HEK293 (cell line): ENCODE measurements around the gene PCNX3.

Experiments used
- CTCF ChIA-PET: fragments of 350-600 bp; formaldehyde crosslinking; extraction: SDS; loops from one replicate; lab custom pipeline; 2021; ENCODE audit warnings: antibody characterized with exemption; lab: Yijun Ruan, JAX
- POLR2A ChIA-PET: fragments of 300-600 bp; formaldehyde crosslinking; extraction: SDS; loops from one replicate; lab custom pipeline; 2020; ENCODE audit warnings: antibody characterized with exemption, inconsistent platforms; lab: Yijun Ruan, JAX
- H3K27ac ChIP-seq: fragments of 200-500 bp; sonication (Bioruptor generic); 2 replicates; pipeline ENCODE4 v1.5.1; 2014; ENCODE audit warnings: low read depth, low read length, control low read depth, inconsistent platforms; ENCODE audit errors: extremely low read depth
- H3K36me3 ChIP-seq, 2 experiments: fragments of 200-500 bp in 1 of 2; sonication (Bioruptor generic) in 1 of 2; 1 replicate in 1 of 2; 2 replicates in 1 of 2; pipeline ENCODE4 v1.5.1; 2014 to 2017; ENCODE audit warnings: inconsistent platforms in 2 of 2, low read length in 2 of 2; ENCODE audit not compliant: control insufficient read depth in 2 of 2, insufficient read depth in 1 of 2
- H3K4me1 ChIP-seq: fragments of 200-500 bp; sonication (Bioruptor generic); 2 replicates; pipeline ENCODE4 v1.5.1; 2014; ENCODE audit warnings: mild to moderate bottlenecking, low read length, inconsistent platforms; ENCODE audit not compliant: control insufficient read depth, insufficient read depth
- H3K4me3 ChIP-seq: 2 replicates; pipeline ENCODE4 v1.5.1; 2011; ENCODE audit warnings: low read depth, mild to moderate bottlenecking, control low read depth, low read length, moderate library complexity
- H3K9me3 ChIP-seq: fragments of 200-500 bp; sonication (Bioruptor generic); 2 replicates; pipeline ENCODE4 v1.5.1; 2014; ENCODE audit warnings: low read depth, low read length, inconsistent platforms; ENCODE audit not compliant: control insufficient read depth, insufficient read depth
- CTCF ChIP-seq: fragments of 450-650 bp; formaldehyde crosslinking; IDR thresholded peaks from 2 replicates; pipeline ENCODE4 v1.5.1; 2016; ENCODE audit warnings: missing biosample characterization, missing genetic modification characterization
- GLIS1 ChIP-seq: fragments of 450-650 bp; formaldehyde crosslinking; IDR thresholded peaks from 2 replicates; pipeline ENCODE4 v1.5.1; 2016; ENCODE audit warnings: missing biosample characterization, missing genetic modification characterization
- PBX3 ChIP-seq: sonication (generic); formaldehyde crosslinking; IDR thresholded peaks from 2 replicates; pipeline ENCODE4 v1.8.1; 2022; ENCODE audit warnings: mild to moderate bottlenecking, moderate library complexity, missing genetic modification reagents
- ZBTB17 ChIP-seq: fragments of 450-650 bp; formaldehyde crosslinking; IDR thresholded peaks from 2 replicates; pipeline ENCODE4 v1.5.1; 2016; ENCODE audit warnings: missing biosample characterization, missing genetic modification characterization
- ZFP37 ChIP-seq: fragments of 450-650 bp; formaldehyde crosslinking; IDR thresholded peaks from 2 replicates; pipeline ENCODE4 v1.5.1; 2016; ENCODE audit warnings: missing biosample characterization, missing genetic modification characterization
- ZNF211 ChIP-seq: fragments of 450-650 bp; formaldehyde crosslinking; IDR thresholded peaks from 2 replicates; pipeline ENCODE4 v1.5.1; 2016; ENCODE audit warnings: low read depth, missing biosample characterization, missing genetic modification characterization
- ZNF292 ChIP-seq: fragments of 450-650 bp; formaldehyde crosslinking; IDR thresholded peaks from 2 replicates; pipeline ENCODE4 v1.5.1; 2016; ENCODE audit warnings: low read depth, missing biosample characterization, missing genetic modification characterization, borderline replicate concordance
- ZNF654 ChIP-seq: fragments of 450-650 bp; formaldehyde crosslinking; IDR thresholded peaks from 2 replicates; pipeline ENCODE4 v1.5.1; 2016; ENCODE audit warnings: low read depth, missing biosample characterization, missing genetic modification characterization
- ZNF704 ChIP-seq: fragments of 450-650 bp; formaldehyde crosslinking; IDR thresholded peaks from 2 replicates; pipeline ENCODE4 v1.5.1; 2016; ENCODE audit warnings: missing biosample characterization, missing genetic modification characterization
- TF ChIP-seq, protein P1 (sequence below): fragments of 450-650 bp; formaldehyde crosslinking; IDR thresholded peaks from 2 replicates; pipeline ENCODE4 v1.5.1; 2016; ENCODE audit warnings: missing biosample characterization, missing genetic modification characterization, borderline replicate concordance

PCNX3 gene

DNA sequence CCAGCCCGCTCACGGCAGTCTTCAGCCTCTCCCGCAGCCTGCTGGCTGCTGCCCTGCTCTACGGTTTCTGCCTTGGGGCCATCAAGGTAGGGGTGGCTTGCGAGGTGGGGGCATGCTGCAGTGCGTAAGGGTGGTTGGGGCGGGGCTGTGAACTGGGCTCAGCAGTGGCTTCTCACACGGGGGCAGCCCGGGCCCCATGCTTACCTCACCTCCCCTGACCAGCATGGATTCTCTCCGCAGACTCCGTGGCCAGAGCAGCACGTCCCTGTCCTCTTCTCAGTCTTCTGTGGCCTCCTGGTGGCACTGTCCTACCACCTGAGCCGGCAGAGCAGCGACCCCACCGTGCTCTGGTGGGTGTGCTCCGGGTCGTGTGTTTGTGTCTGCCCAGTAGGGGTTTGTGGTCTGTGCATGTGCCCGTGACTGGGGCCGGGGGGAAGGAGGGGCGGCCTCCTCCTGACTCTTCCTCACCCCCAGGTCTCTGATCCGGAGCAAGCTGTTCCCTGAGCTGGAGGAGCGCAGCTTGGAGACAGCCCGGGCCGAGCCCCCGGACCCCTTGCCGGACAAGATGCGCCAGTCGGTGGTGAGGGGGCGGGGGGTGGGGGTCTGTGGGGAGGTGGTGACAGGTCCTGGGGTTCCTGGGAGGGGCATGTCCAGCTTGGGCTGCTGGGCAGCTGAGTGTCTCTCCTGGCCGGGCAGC lies 9.5 kb downstream of the PCNX3 start:
- H3K4me3 ChIP-seq: no peak overlapping the region
- H3K4me1 ChIP-seq: no peaks in the 10 kb centered on the region
- POLR2A ChIA-PET: interaction anchor here (0.5 to 1.2 kb wide), 2 partner anchors 10 to 76 kb away, joined by 4 to 6 read pairs; partner anchors contain the start of gene PCNX3
- no peak overlapping the region for H3K27ac ChIP-seq
- CTCF ChIA-PET: interaction anchor here (0.6 to 1.4 kb wide), 6 partner anchors 26 to 192 kb away, joined by 3 to 6 read pairs (median 4); no protein-coding TSS in a partner anchor
- no peaks in the 10 kb centered on the region for H3K9me3 ChIP-seq
- TF ChIP-seq, protein P1, sequence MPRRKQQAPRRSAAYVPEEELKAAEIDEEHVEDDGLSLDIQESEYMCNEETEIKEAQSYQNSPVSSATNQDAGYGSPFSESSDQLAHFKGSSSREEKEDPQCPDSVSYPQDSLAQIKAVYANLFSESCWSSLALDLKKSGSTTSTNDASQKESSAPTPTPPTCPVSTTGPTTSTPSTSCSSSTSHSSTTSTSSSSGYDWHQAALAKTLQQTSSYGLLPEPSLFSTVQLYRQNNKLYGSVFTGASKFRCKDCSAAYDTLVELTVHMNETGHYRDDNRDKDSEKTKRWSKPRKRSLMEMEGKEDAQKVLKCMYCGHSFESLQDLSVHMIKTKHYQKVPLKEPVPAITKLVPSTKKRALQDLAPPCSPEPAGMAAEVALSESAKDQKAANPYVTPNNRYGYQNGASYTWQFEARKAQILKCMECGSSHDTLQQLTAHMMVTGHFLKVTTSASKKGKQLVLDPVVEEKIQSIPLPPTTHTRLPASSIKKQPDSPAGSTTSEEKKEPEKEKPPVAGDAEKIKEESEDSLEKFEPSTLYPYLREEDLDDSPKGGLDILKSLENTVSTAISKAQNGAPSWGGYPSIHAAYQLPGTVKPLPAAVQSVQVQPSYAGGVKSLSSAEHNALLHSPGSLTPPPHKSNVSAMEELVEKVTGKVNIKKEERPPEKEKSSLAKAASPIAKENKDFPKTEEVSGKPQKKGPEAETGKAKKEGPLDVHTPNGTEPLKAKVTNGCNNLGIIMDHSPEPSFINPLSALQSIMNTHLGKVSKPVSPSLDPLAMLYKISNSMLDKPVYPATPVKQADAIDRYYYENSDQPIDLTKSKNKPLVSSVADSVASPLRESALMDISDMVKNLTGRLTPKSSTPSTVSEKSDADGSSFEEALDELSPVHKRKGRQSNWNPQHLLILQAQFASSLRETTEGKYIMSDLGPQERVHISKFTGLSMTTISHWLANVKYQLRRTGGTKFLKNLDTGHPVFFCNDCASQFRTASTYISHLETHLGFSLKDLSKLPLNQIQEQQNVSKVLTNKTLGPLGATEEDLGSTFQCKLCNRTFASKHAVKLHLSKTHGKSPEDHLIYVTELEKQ (tag by site-specific recombination): no peak
- peak; percentile 42; the same call in 1 of the 2 replicates for TF ChIP-seq GLIS1 (tag by site-specific recombination)
- H3K36me3 ChIP-seq: peaks cover 0 to 93% of the 10 kb centered on the region in 2 experiments; a peak in 1 of 3 replicates

- H3K27ac ChIP-seq: no peak overlapping the region
- H3K4me1 ChIP-seq: no peaks in the 10 kb centered on the region
- POLR2A ChIA-PET: interaction anchor here (0.6 to 1.3 kb wide), 4 partner anchors 11 to 53 kb away, joined by 3 to 6 read pairs (median 4); partner anchors contain the start of genes FAM89B, PCNX3 and SIPA1
- H3K9me3 ChIP-seq: no peaks in the 10 kb centered on the region
- no peak overlapping the region for H3K4me3 ChIP-seq
- CTCF ChIA-PET: interaction anchor here (0.6 to 1.8 kb wide), 11 partner anchors 12 to 259 kb away, joined by 3 to 6 read pairs (median 4); partner anchors contain the start of gene SIPA1
- peak; percentile 83 for TF ChIP-seq CTCF
- TF ChIP-seq ZFP37 (tag by site-specific recombination): no peak
- TF ChIP-seq, protein P1 (tag by site-specific recombination): no peak
- TF ChIP-seq PBX3: no peak
- TF ChIP-seq ZNF211: no peak
- peak; percentile 30; the same call in 1 of the 2 replicates for TF ChIP-seq ZNF654
- TF ChIP-seq ZBTB17: peak; percentile 64; the same call in 1 of the 2 replicates
- no peak for TF ChIP-seq ZNF292
- TF ChIP-seq ZNF704 (tag by site-specific recombination): no peak
- H3K36me3 ChIP-seq: peaks cover 0 to 93% of the 10 kb centered on the region in 2 experiments; a peak in 1 of 3 replicates
Observed at GRCh38 chr11:65625628-65626342, 10.2 kb downstream of the PCNX3 start.
